Subcutaneous abdominal adipose tissue (tissue), 5 donors: ENCODE data around the gene EDARADD.
"Not testable (repeated sequence)": the region's sequence is repeated elsewhere in the genome, so short reads cannot be mapped to it uniquely, and the experiment has no call there.

Experiments
- H3K27ac ChIP-seq: one replicate; pipeline ENCODE4 v1.7.0; 2013; ENCODE audit warnings: low read depth, mild to moderate bottlenecking, inconsistent platforms, low read length, moderate library complexity
- H3K27me3 ChIP-seq, 5 donors: one replicate each; pipeline ENCODE4 v1.7.0; 2013; ENCODE audit warnings: low read length in 5 of 5, inconsistent platforms in 1 of 5; ENCODE audit not compliant: control insufficient read depth in 5 of 5, insufficient read depth in 4 of 5
- H3K36me3 ChIP-seq, 5 donors: one replicate each; pipeline ENCODE4 v1.7.0; 2013; ENCODE audit warnings: low read length in 5 of 5; ENCODE audit not compliant: control insufficient read depth in 5 of 5, insufficient read depth in 5 of 5
- H3K4me1 ChIP-seq, 5 donors: one replicate each; pipeline ENCODE4 v1.7.0; 2013; ENCODE audit warnings: low read length in 5 of 5, mild to moderate bottlenecking in 3 of 5, moderate library complexity in 1 of 5; ENCODE audit not compliant: control insufficient read depth in 5 of 5, insufficient read depth in 5 of 5
- H3K4me3 ChIP-seq, 5 donors: one replicate each; pipeline ENCODE4 v1.7.0; 2013; ENCODE audit warnings: low read length in 5 of 5, low read depth in 1 of 5
- H3K9ac ChIP-seq, 5 donors: one replicate each; pipeline ENCODE4 v1.7.0; 2013; ENCODE audit warnings: low read length in 5 of 5, mild to moderate bottlenecking in 4 of 5, moderate library complexity in 3 of 5
- H3K9me3 ChIP-seq, 5 donors: one replicate each; pipeline ENCODE4 v1.7.0; 2013; ENCODE audit warnings: low read length in 5 of 5; ENCODE audit not compliant: control insufficient read depth in 5 of 5
- donor health status: healthy.
- donor health status: healthy.
- donor health status: healthy.
- donor health status: healthy.
- donor health status: healthy.

Gene EDARADD

DNA sequence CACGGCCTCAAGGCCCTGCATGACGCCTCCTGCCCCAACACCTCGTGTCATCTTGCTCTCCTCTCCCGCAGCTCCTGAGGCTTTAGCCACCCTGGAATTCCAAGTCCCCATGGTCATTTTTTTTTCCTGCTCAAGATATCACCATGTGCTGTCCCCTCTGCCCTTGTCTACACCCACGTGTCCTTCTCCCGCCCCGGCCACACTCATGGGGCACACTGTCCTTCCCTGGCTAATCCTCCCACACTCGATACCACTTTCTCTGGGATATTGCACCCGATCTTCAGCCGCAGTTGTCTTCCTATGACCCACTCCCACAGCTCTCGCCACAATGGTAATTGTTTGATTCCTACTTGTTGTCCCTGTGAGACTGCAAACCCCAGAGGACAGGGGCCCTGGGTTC lies 100.0 kb downstream of the EDARADD start:
- Histone ChIP-seq H3K9me3 (no peaks in the 10 kb centered on the region), H3K27ac (no peak overlapping the region), H3K36me3 (no peaks in the 10 kb centered on the region), H3K9ac (no peak overlapping the region), H3K4me3 (no peak overlapping the region), H3K4me1 (peaks cover 0 to 12% (median 3%) of the 10 kb centered on the region in 5 donors), H3K27me3 (peaks cover 0 to 2% (median 0%) of the 10 kb centered on the region in 5 donors)

GRCh38 chr1:236494586-236495466 lies 100.7 kb downstream of the EDARADD start:
- Histone ChIP-seq H3K9ac (no peak overlapping the region), H3K36me3 (no peaks in the 10 kb centered on the region), H3K4me1 (peaks cover 0 to 12% (median 3%) of the 10 kb centered on the region in 5 donors), H3K9me3 (no peaks in the 10 kb centered on the region), H3K4me3 (no peak overlapping the region), H3K27me3 (peaks cover 0 to 2% (median 0%) of the 10 kb centered on the region in 5 donors), H3K27ac (no peak overlapping the region)

- Histone ChIP-seq H3K9me3 (no peaks in the 10 kb centered on the region), H3K4me1 (peaks cover 0 to 10% (median 3%) of the 10 kb centered on the region in 5 donors), H3K27ac (no peak overlapping the region), H3K27me3 (peaks cover 0 to 2% (median 0%) of the 10 kb centered on the region in 5 donors), H3K9ac (no peak overlapping the region), H3K4me3 (no peak overlapping the region), H3K36me3 (no peaks in the 10 kb centered on the region)
Observed at GRCh38 chr1:236495467-236496112, 101.5 kb downstream of the EDARADD start.

DNA sequence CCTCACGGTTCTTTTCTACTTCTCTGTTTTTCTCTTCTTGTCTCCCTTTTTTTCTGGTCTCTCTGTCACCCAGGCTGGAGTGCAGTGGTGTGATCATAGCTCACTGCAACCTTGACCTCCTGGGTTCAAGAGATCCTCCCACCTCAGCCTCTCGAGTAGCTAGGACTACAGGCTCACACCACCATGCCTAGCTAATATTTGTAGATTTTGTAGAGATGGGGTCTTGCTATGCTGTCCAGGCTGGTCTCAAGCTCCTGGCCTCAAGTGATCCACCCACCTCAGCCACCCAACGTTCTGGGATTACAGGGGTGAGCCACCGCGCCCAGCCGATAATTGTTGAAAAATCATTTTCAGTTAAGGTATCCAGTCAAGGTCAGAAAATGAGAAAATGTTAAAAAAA lies 103.8 kb downstream of the EDARADD start:
- no peaks in the 10 kb centered on the region for H3K9me3 ChIP-seq
- H3K4me3 ChIP-seq, result no peak overlapping the region
- H3K27me3 ChIP-seq, result no peaks in the 10 kb centered on the region
- no peaks in the 10 kb centered on the region for H3K36me3 ChIP-seq
- H3K4me1 ChIP-seq, result peaks cover 0 to 14% (median 5%) of the 10 kb centered on the region in 5 donors
- no peak overlapping the region for H3K27ac ChIP-seq
- no peak overlapping the region for H3K9ac ChIP-seq

DNA sequence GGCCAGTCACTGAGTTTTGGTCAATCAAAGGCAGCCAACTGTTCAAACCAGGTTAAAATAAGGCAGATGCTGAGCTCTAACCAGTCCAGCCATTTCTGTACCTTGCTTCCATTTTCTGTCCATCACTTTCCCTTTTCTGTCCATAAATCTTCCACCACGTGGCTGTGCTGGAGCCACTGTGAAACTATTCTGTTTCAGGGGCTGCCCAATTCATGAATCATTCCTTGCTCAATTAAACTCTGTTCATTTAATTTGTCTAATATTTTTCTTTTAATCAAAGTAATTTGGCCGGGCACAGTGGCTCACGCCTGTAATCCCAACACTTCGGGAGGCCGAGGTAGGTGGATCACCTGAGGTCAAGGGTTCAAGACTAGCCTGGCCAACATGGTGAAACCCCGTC lies 107.0 kb downstream of the EDARADD start:
- Histone ChIP-seq H3K27ac (no peak overlapping the region), H3K36me3 (no peaks in the 10 kb centered on the region), H3K27me3 (no peaks in the 10 kb centered on the region), H3K9me3 (no peaks in the 10 kb centered on the region), H3K9ac (no peak overlapping the region), H3K4me3 (no peak overlapping the region), H3K4me1 (peaks cover 0 to 18% (median 10%) of the 10 kb centered on the region in 5 donors)

- Histone ChIP-seq H3K27me3 (no peaks in the 10 kb centered on the region), H3K9me3 (no peaks in the 10 kb centered on the region), H3K4me3 (peak overlapping the region; percentile 50 to 71 (median 61))
Observed at GRCh38 chr1:236502579-236502971, 108.5 kb downstream of the EDARADD start.

DNA sequence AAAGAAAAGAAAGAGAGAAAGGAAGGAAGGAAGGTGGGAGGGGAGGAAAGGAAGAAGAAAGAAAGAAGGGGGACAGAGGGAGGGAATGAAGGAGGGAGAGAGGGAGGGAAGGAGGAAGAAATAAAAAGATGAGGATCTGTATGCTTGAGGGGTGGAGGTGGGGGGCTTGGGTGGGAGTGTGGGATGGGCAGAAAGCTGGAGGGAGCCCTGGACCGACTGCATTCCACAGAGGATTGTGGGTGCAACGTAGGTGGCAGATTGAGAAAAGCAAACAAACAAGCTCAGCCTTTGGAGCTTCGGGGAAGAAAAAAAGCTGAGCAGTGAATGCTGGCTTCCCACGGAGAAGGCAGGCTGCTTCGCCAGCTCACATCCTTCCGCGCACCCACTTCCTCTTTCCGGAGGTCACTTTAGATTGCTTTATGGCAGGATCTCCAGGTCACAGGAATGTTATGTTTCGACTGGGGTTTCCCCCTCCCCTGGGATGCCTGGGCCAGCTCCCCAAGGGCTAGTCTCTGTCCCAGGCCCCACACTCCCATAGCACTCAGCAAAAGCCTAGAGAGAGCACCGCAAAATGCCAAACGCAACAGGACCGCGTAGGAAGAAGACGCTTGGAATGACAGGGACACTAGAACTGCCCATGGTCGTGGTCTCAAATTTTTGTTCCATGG lies 109.0 kb downstream of the EDARADD start:
- no peaks in the 10 kb centered on the region for H3K9me3 ChIP-seq
- peak overlapping the region; percentile 10 to 82 (median 71) for H3K9ac ChIP-seq
- H3K4me3 ChIP-seq, result peak overlapping the region; percentile 50 to 71 (median 61)
- peak overlapping the region; percentile 97 for H3K27ac ChIP-seq
- peaks cover 0 to 24% (median 10%) of the 10 kb centered on the region in 5 donors for H3K4me1 ChIP-seq
- no peaks in the 10 kb centered on the region for H3K36me3 ChIP-seq
- no peaks in the 10 kb centered on the region for H3K27me3 ChIP-seq

More at GRCh38 chr1:236502579-236502971, 108.5 kb downstream of the EDARADD start:
- H3K4me1 ChIP-seq, result peaks cover 0 to 24% (median 10%) of the 10 kb centered on the region in 5 donors
- peak overlapping the region; percentile 97 for H3K27ac ChIP-seq
- H3K9ac ChIP-seq, result peak overlapping the region in 3 of 5 donors; percentile 10 to 82 (median 72)
- no peaks in the 10 kb centered on the region for H3K36me3 ChIP-seq

GRCh38 chr1:236504338-236504737 lies 110.3 kb downstream of the EDARADD start:
- not testable (repeated sequence) for H3K27me3 ChIP-seq, H3K27ac ChIP-seq, H3K36me3 ChIP-seq, H3K4me3 ChIP-seq, H3K9me3 ChIP-seq, H3K9ac ChIP-seq
- H3K4me1 ChIP-seq, result peaks cover 0 to 24% (median 10%) of the 10 kb centered on the region in 5 donors

- Histone ChIP-seq H3K9me3 (no peaks in the 10 kb centered on the region), H3K27ac (no peak overlapping the region), H3K36me3 (no peaks in the 10 kb centered on the region), H3K9ac (no peak overlapping the region), H3K4me3 (no peak overlapping the region), H3K27me3 (no peaks in the 10 kb centered on the region), H3K4me1 (peaks cover 0 to 20% (median 10%) of the 10 kb centered on the region in 5 donors)
Observed at GRCh38 chr1:236507022-236507700, 113.1 kb downstream of the EDARADD start.
